ENCODE data around the gene CPM.

- TF ChIP-seq POLR2AphosphoS5 (IDR thresholded peaks at IDR 0.05; ENCODE audit: low read depth, low read length) (no peak), TAF1 (IDR thresholded peaks at IDR 0.05; ENCODE audit: borderline replicate concordance, insufficient read depth, low read length) (no peak), REST (IDR thresholded peaks at IDR 0.05; ENCODE audit: insufficient read depth in 1 of 2, low read depth in 2 of 2, low read length in 2 of 2) (no peak), SIN3A (IDR thresholded peaks at IDR 0.05; ENCODE audit: borderline replicate concordance, insufficient read depth, low read length) (no peak)
Observed at GRCh38 chr12:68815928-68816800, 116.8 kb downstream of the CPM start.

Data from PFSK-1 (cell line).